Fibroblast of the aortic adventitia (primary cell): ENCODE data around the gene SH3GL3. TPM values are rescaled to one million over a fixed set of nuclear protein-coding genes. Genes with fewer than 3 reads are reported as not detected.

Experiments used
- DNase-seq: peaks from one replicate; pipeline ENCODE4 v3.0.0-alpha.2; 2010; ENCODE audit warnings: low read depth
- H3K4me3 ChIP-seq: 2 replicates; pipeline ENCODE4 v1.5.1; 2011; ENCODE audit warnings: low read depth, mild to moderate bottlenecking, control low read depth, low read length, moderate library complexity
- CTCF ChIP-seq: IDR thresholded peaks from 2 replicates; pipeline ENCODE4 v1.5.1; 2011; ENCODE audit warnings: mild to moderate bottlenecking, low read length, control low read depth, inconsistent platforms; ENCODE audit not compliant: insufficient read depth
- total RNA-seq: library from RNA; depleted of rRNA; stranded (reverse); fragments of >200 nt; gene quantifications from 2 replicates; pipeline ENCODE4 v1.2.3, GENCODE V29; 2012; ENCODE audit warnings: low replicate concordance

Gene SH3GL3
- total RNA-seq, 1 donor = 0.09 TPM

- H3K4me3 ChIP-seq = no peak overlapping the region
- no peak for TF ChIP-seq CTCF
- no peak for DNase-seq
Observed at GRCh38 chr15:83598031-83598430, 150.9 kb downstream of the SH3GL3 start.

GRCh38 chr15:83602021-83602420 is 154.9 kb downstream of the SH3GL3 start:
- no peak for DNase-seq
- H3K4me3 ChIP-seq = no peak overlapping the region
- TF ChIP-seq CTCF = no peak

GRCh38 chr15:83604549-83604948 is 157.4 kb downstream of the SH3GL3 start:
- TF ChIP-seq CTCF = no peak
- no peak for DNase-seq
- H3K4me3 ChIP-seq = no peak overlapping the region

GRCh38 chr15:83605111-83605945 is 158.2 kb downstream of the SH3GL3 start:
- no peak overlapping the region for H3K4me3 ChIP-seq
- DNase-seq = no peak

GRCh38 chr15:83610132-83610531 is 163.0 kb downstream of the SH3GL3 start:
- DNase-seq = no peak
- no peak overlapping the region for H3K4me3 ChIP-seq
- no peak for TF ChIP-seq CTCF

More at GRCh38 chr15:83605111-83605945, 158.2 kb downstream of the SH3GL3 start:
- no peak for TF ChIP-seq CTCF

GRCh38 chr15:83610901-83611685 is 164.0 kb downstream of the SH3GL3 start:
- no peak overlapping the region for H3K4me3 ChIP-seq
- no peak for DNase-seq
- no peak for TF ChIP-seq CTCF
